GM10248 (cell line): ENCODE results near the gene CTDSP2.

ENCODE experiments used
- CTCF ChIA-PET: fragments of 300-600 bp; sonication (Branson Sonifier 250); formaldehyde crosslinking; extraction: SDS; loops from one replicate; lab custom pipeline; 2021; ENCODE audit warnings: antibody characterized with exemption; lab: Yijun Ruan, JAX
- POLR2A ChIA-PET: fragments of 350-650 bp; sonication (Branson Sonifier 250); formaldehyde crosslinking; extraction: SDS; loops from one replicate; lab custom pipeline; 2020; ENCODE audit warnings: antibody characterized with exemption; lab: Yijun Ruan, JAX
- DNase-seq: peaks from one replicate; pipeline ENCODE4 v3.0.0; 2012; ENCODE audit errors: extremely low spot score
- TF ChIP-seq, protein P1 (sequence below): IDR thresholded peaks from 2 replicates; pipeline ENCODE4 v1.5.1; 2012; ENCODE audit warnings: mild to moderate bottlenecking, low read depth; ENCODE audit errors: extremely low read depth, missing control alignments, control extremely low read depth

Gene CTDSP2

DNA sequence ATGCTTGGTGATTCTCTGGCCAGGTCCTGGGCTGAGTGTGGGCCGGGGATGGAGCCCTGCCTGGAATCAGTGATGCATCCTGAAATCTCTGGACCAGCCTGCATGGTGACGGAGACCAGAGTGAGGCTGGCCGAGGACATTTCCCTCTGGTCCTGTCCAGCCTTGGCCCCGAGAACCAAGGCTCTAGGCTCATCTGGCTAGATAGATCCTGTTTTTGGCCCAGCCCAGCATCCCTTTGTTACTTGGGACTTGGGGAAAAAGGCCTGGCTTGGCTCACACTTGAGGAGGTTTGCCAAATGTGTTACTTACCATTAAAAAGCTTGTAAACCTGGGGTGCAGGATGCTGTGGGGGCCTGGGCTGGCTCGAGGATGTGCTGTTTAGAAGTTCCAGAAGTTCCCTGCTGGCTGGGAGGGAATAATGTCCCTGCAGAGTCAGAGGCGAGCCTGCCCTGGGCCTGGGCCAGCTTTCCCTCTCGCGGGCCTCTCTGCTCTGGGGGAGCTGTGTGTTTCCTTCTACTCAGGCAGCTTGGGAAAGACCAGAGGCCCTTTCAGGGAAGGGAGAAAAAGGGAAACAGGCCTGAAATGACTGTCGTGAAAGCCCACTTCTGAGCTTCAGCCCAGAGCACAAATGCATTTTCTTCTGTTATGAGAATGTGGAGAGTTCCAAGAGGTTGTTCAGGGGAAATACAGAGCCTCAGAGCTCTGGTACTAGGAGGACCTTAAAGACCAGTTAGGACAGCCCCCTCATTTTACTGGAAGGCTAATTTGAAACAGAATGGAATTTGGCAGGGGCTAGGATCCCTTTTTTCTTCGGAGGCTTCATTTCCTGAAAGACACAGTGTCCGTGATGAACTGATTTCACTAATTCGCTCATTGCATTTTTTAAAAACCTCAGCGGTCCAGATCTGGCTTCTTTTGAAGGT is 47.2 kb upstream of the CTDSP2 start:
- ChIA-PET CTCF (interaction anchor here (1.0 to 16.8 kb wide), 8 partner anchors 10 to 110 kb away, joined by 3 to 279 read pairs (median 9); partner anchors contain the start of gene TSFM), POLR2A (interaction anchor here (1.0 kb wide), 1 partner anchor 48 kb away, joined by 3 read pairs; no protein-coding TSS in a partner anchor)
- no peak for DNase-seq
- TF ChIP-seq, protein P1, sequence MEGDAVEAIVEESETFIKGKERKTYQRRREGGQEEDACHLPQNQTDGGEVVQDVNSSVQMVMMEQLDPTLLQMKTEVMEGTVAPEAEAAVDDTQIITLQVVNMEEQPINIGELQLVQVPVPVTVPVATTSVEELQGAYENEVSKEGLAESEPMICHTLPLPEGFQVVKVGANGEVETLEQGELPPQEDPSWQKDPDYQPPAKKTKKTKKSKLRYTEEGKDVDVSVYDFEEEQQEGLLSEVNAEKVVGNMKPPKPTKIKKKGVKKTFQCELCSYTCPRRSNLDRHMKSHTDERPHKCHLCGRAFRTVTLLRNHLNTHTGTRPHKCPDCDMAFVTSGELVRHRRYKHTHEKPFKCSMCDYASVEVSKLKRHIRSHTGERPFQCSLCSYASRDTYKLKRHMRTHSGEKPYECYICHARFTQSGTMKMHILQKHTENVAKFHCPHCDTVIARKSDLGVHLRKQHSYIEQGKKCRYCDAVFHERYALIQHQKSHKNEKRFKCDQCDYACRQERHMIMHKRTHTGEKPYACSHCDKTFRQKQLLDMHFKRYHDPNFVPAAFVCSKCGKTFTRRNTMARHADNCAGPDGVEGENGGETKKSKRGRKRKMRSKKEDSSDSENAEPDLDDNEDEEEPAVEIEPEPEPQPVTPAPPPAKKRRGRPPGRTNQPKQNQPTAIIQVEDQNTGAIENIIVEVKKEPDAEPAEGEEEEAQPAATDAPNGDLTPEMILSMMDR, result no peak

DNA sequence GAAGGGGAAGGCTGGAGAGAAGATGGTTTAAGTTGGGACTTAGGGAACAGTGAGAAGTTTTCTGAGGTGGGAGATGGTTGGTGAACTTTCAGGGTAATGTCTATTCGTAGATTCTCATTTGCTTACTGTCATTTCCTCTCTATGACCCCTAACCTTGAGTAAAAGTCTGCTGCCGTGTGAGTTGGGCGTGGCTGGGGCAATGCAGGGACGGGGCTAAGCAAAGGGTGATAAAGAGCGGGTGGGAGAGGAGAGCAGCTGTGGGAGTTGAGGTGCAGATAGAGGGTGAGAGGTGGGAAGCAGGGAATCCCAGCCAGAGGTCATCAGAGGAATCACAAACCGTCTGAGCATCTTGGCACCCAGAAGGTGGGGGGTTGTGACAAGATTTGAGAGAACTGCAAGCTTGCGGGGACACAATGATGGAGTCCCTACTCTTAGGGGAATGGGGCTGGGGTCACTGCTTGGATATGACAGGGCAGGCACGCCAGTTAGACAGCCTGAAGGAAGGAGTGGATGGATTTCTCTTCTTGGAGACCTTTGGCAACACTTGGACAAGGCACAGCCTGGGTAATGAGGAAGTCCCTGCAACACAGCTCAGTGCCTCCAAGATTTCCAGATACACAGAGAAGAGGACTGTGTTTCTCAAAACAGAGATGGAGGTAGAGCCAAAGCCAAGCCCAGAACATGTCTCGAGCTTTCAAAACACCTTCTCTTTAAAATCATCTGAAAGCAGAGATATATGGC is 45.9 kb upstream of the CTDSP2 start:
- POLR2A ChIA-PET, result no interaction called here
- DNase-seq, result no peak
- TF ChIP-seq, protein P1, result no peak
- CTCF ChIA-PET, result interaction anchor here (3.4 to 16.8 kb wide), 3 partner anchors 10 to 55 kb away, joined by 15 to 279 read pairs (median 72); no protein-coding TSS in a partner anchor

DNA sequence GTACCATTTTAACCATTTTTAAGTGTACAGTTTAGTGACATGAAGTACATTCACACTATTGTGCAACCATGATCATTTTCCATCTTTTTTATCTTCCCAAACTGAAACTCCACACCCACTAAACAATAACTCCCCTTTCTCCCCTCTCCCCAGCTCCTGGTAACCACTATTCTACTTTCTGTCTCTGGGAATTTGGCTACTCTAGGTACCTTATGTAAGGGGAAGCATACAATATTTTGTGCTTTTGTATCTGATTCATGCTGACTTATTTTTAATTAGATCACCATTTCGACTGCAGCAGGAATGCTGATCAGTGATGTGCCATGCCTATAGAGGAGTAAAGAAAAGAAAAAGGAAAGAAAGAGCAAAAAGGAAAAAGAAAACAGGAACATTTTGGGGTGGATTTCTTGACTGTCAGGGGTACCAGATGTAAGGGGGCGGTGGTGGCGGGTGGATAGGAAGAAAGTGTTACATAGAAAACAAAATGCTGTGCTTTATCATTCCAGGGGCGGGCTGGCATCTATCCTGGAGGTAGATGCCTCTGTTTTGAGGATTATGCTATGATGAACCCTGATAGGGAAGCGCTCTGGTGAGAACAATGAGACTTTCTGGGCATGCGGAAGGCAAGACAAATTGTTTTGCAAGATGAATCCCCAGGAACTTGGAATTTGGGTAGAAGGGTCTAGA is 45.2 kb upstream of the CTDSP2 start:
- ChIA-PET POLR2A (no interaction called here), CTCF (interaction anchor here (6.1 kb wide), 1 partner anchor 14 kb away, joined by 72 read pairs; no protein-coding TSS in a partner anchor)
- TF ChIP-seq, protein P1, result no peak
- DNase-seq, result no peak

DNA sequence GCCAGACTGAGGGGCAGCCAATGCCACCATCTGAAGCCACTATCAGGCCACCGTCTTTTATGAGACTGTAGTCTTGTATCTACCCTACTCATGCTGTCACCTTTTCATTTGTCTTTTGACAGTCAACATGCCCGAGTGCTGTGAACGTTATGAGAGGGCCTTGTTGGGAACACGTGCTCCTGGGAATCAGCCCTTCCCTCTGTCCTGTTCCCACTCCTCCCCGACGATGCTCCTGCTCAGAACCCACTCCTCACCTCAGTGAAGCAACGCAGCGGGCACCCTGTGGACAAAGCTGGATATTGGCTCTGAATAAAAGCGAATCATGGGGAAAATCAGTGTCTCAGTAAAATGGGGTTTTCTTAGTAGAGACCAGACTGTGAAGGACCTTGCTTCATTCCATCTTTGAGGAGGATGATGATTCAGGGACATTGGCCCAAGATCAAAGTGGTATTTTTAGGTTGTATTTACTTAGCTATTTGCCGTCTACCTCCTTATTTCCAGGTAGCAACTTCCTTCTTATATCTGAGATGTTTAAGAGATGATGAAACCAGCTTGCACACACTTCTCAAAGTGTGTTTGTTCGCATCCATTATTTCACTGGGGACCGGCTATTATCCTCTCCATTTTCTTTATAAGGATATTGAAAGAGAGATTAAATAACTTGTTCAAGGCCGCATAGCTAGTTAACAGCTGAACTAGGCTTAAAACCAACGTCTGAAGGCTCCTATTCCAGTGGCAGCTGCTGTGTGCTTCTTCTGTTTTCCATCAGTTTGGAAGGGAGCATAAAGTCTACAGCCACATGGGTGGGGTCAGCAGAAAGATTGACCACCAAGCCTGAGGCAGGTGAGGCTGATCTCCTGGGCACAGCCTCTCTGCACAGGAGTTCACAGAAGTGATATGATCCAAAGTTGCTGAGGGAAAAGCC is 43.9 kb upstream of the CTDSP2 start:
- TF ChIP-seq, protein P1, result no peak
- no peak for DNase-seq
- POLR2A ChIA-PET, result no interaction called here
- CTCF ChIA-PET, result interaction anchor here (1.0 to 1.1 kb wide), 2 partner anchors 10 to 14 kb away, joined by 3 to 4 read pairs; no protein-coding TSS in a partner anchor

DNA sequence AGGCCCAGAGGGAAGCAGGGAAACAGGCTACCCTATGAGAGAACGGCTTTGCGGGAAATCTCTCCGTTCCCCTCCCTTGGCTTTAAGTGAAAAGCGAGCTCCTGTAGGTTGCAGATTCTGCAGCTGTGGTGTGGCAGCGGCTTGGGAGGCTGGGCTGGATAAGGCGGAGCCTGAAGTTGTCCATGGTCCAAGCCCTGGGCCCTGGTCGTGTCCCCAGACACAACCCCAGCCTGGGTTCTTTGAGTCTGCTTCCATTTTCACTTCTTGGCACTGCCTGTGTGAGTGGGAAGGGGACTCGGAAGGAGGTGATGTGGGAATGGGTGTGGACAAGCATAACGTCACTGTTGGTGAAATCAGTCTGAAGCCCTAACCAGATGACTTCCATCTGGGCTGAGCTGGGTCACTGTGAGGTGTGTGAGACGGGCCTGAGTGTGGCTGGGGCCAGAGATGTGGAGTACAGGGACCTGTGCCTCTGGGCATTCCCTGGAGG is 43.0 kb upstream of the CTDSP2 start:
- TF ChIP-seq, protein P1, result no peak
- DNase-seq, result no peak
- POLR2A ChIA-PET, result no interaction called here
- CTCF ChIA-PET, result interaction anchor here (0.9 to 2.2 kb wide), 4 partner anchors 12 to 107 kb away, joined by 3 to 8 read pairs (median 3); partner anchors contain the start of gene TSFM
